HG03439 (cell line): Measurements from ENCODE around the gene SYT1.

Experiments used
- ATAC-seq: cut with Tn5 transposase; IDR thresholded peaks from one replicate; pipeline ENCODE4 v1.9.1; 2021; ENCODE audit warnings: mild to moderate bottlenecking, moderate library complexity; ENCODE audit not compliant: unreplicated experiment

SYT1 gene

GRCh38 chr12:79055926-79056674 is 191.5 kb downstream of the SYT1 start:
- no peak for ATAC-seq

- ATAC-seq: no peak
Observed at GRCh38 chr12:79056775-79057174, 192.2 kb downstream of the SYT1 start.

GRCh38 chr12:79057540-79057939 is 193.0 kb downstream of the SYT1 start:
- ATAC-seq: no peak

GRCh38 chr12:79058342-79058741 is 193.8 kb downstream of the SYT1 start:
- ATAC-seq: no peak

GRCh38 chr12:79059557-79059956 is 195.0 kb downstream of the SYT1 start:
- ATAC-seq: no peak

- no peak for ATAC-seq
Observed at GRCh38 chr12:79063258-79063657, 198.7 kb downstream of the SYT1 start.

- ATAC-seq: no peak
Observed at GRCh38 chr12:79067977-79068376, 203.4 kb downstream of the SYT1 start.

GRCh38 chr12:79069009-79069408 is 204.4 kb downstream of the SYT1 start:
- ATAC-seq: peak; percentile 98

- no peak for ATAC-seq
Observed at GRCh38 chr12:79071498-79071897, 206.9 kb downstream of the SYT1 start.

- no peak for ATAC-seq
Observed at GRCh38 chr12:79073506-79073905, 208.9 kb downstream of the SYT1 start.

- ATAC-seq: no peak
Observed at GRCh38 chr12:79082595-79082994, 218.0 kb downstream of the SYT1 start.

- ATAC-seq: no peak
Observed at GRCh38 chr12:79083181-79083580, 218.6 kb downstream of the SYT1 start.

- peak; percentile 45 for ATAC-seq
Observed at GRCh38 chr12:79085106-79085682, 220.6 kb downstream of the SYT1 start.

GRCh38 chr12:79086541-79087296 is 222.1 kb downstream of the SYT1 start:
- ATAC-seq: no peak

- no peak for ATAC-seq
Observed at GRCh38 chr12:79098530-79098929, 234.0 kb downstream of the SYT1 start.

- ATAC-seq: no peak
Observed at GRCh38 chr12:79108962-79109361, 244.4 kb downstream of the SYT1 start.

- ATAC-seq: no peak
Observed at GRCh38 chr12:79114896-79115295, 250.3 kb downstream of the SYT1 start.

GRCh38 chr12:79115743-79116142 is 251.2 kb downstream of the SYT1 start:
- ATAC-seq: no peak

GRCh38 chr12:79119796-79120195 is 255.2 kb downstream of the SYT1 start:
- ATAC-seq: no peak

GRCh38 chr12:79121486-79121885 is 256.9 kb downstream of the SYT1 start:
- ATAC-seq: peak; percentile 78

GRCh38 chr12:79124385-79124784 is 259.8 kb downstream of the SYT1 start:
- no peak for ATAC-seq

GRCh38 chr12:79125358-79125757 is 260.8 kb downstream of the SYT1 start:
- no peak for ATAC-seq
